ENCODE data around the gene IRF1. TPM values are rescaled to one million over a fixed set of nuclear protein-coding genes. Genes with fewer than 3 reads are reported as not detected.

IRF1 gene
- total RNA-seq, 1 experiment from 2014 or later = 5.7 TPM

DNA sequence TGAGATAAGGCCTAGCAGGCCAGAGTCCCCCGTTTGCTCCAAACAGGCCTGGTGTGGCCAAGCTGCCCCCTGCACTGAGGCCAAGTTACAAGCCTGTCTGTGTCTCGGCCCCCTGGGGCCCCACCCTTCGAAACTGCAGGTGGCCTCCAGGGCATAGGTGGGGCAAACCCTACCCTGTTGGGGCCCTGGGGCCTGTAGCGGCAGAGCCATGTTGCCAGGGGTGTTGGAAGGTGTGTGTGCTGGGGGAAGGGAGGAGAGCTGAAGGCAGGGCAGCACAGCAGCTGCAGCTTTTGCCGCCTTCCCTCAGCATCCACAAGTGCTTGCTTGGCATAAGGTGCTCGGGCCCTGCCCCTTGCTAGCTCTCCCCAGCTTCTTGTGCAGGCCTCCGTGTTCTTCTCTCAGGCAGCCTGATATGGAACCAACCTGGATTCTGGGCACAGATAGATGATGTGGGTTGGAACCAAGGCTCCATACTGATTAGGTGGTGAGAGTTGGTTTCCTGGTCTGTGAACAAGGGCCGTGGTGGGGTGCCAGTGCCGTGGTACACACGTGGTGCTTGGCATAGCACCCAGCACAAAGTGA is 12.7 kb downstream of the IRF1 start:
- DNase-seq (ENCODE audit: low spot score) = no peak
- POLR2A ChIA-PET (ENCODE audit: low non-redundant PET) = no interaction called here
- Histone ChIP-seq H3K27ac (ENCODE audit: low read depth, low read length, poor library complexity, severe bottlenecking) (no peak overlapping the region), H3K36me3 (ENCODE audit: insufficient read depth, low read length, poor library complexity, severe bottlenecking) (no peaks in the 10 kb centered on the region), H3K27me3 (replicated peaks; ENCODE audit: insufficient read depth, low read depth, low read length, poor library complexity) (no peaks in the 10 kb centered on the region), H3K4me3 (ENCODE audit: low read depth, low read length, poor library complexity, severe bottlenecking) (no peak overlapping the region), H3K9me3 (ENCODE audit: low read depth, low read length, poor library complexity, severe bottlenecking) (no peaks in the 10 kb centered on the region), H3K4me1 (ENCODE audit: insufficient read depth, low read length, poor library complexity, severe bottlenecking) (no peaks in the 10 kb centered on the region)
- BruUV-seq (replicated peaks) = no TSS peak
- CTCF ChIA-PET = no interaction called here
- intact Hi-C loops (cut with micrococcal nuclease; ENCODE audit: unreplicated experiment) = no loop called here
- TF ChIP-seq, protein P1, sequence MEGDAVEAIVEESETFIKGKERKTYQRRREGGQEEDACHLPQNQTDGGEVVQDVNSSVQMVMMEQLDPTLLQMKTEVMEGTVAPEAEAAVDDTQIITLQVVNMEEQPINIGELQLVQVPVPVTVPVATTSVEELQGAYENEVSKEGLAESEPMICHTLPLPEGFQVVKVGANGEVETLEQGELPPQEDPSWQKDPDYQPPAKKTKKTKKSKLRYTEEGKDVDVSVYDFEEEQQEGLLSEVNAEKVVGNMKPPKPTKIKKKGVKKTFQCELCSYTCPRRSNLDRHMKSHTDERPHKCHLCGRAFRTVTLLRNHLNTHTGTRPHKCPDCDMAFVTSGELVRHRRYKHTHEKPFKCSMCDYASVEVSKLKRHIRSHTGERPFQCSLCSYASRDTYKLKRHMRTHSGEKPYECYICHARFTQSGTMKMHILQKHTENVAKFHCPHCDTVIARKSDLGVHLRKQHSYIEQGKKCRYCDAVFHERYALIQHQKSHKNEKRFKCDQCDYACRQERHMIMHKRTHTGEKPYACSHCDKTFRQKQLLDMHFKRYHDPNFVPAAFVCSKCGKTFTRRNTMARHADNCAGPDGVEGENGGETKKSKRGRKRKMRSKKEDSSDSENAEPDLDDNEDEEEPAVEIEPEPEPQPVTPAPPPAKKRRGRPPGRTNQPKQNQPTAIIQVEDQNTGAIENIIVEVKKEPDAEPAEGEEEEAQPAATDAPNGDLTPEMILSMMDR (conservative IDR thresholded peaks at IDR 0.05; ENCODE audit: low read depth, low read length) = no peak
- no peak for TF ChIP-seq EZH2 (IDR thresholded peaks at IDR 0.05; ENCODE audit: borderline replicate concordance, low read depth, low read length, poor library complexity, severe bottlenecking)

DNA sequence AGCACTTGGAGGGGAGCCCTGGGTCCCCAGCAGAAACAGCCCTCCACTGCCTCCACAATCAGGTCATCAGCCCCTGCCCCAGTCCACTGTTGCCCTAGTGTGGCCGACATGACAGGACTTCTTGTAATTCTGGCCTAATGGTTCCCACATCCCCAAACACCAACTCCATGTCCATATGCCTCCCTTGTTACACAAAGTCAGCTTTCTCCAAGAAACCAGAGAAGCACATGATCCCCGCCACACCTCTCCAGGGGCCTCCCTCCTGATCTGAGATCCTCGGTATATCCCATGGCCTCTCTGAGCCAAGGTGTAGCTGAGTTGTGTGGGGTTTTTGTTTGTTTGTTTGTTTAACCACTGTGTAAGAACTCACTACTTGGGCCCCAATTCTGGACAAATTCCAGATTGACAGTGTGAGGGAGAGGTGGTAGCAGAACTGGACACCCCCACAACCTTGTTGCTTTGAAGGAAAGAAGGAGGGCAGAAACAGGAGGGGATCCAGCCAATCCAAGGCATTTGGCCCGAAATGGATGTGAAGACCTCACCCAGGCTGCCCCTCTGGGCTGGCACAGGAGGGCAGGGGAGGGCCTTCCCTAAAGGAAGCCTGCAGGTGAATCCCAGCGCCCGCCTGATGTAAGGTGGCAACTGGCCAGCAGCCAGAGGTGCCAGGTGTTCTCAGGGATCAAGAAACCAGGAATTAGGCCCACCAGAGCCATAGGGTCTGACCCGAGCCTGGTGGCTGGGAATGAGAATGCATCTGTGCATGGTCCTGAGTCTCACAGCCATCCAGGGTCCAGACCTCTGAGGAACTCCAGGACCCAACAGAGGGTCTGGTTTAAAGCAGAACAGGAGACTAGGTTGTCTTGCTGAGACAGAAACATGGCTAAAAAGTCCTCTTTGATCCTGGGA is 13.4 kb downstream of the IRF1 start:
- TF ChIP-seq, protein P1 (conservative IDR thresholded peaks at IDR 0.05; ENCODE audit: low read depth, low read length) = no peak
- no peak for TF ChIP-seq EZH2 (IDR thresholded peaks at IDR 0.05; ENCODE audit: borderline replicate concordance, low read depth, low read length, poor library complexity, severe bottlenecking)
- H3K27me3 ChIP-seq (replicated peaks; ENCODE audit: insufficient read depth, low read depth, low read length, poor library complexity) = no peaks in the 10 kb centered on the region
- no peaks in the 10 kb centered on the region for H3K9me3 ChIP-seq (ENCODE audit: low read depth, low read length, poor library complexity, severe bottlenecking)
- DNase-seq (ENCODE audit: low spot score) = no peak
- ChIA-PET POLR2A (ENCODE audit: low non-redundant PET) (no interaction called here), CTCF (no interaction called here)
- no peak overlapping the region for H3K4me3 ChIP-seq (ENCODE audit: low read depth, low read length, poor library complexity, severe bottlenecking)
- no peaks in the 10 kb centered on the region for H3K4me1 ChIP-seq (ENCODE audit: insufficient read depth, low read length, poor library complexity, severe bottlenecking)
- intact Hi-C loops (cut with micrococcal nuclease; ENCODE audit: unreplicated experiment) = no loop called here
- no peaks in the 10 kb centered on the region for H3K36me3 ChIP-seq (ENCODE audit: insufficient read depth, low read length, poor library complexity, severe bottlenecking)
- no peak overlapping the region for H3K27ac ChIP-seq (ENCODE audit: low read depth, low read length, poor library complexity, severe bottlenecking)
- BruUV-seq (replicated peaks) = no TSS peak

DNA sequence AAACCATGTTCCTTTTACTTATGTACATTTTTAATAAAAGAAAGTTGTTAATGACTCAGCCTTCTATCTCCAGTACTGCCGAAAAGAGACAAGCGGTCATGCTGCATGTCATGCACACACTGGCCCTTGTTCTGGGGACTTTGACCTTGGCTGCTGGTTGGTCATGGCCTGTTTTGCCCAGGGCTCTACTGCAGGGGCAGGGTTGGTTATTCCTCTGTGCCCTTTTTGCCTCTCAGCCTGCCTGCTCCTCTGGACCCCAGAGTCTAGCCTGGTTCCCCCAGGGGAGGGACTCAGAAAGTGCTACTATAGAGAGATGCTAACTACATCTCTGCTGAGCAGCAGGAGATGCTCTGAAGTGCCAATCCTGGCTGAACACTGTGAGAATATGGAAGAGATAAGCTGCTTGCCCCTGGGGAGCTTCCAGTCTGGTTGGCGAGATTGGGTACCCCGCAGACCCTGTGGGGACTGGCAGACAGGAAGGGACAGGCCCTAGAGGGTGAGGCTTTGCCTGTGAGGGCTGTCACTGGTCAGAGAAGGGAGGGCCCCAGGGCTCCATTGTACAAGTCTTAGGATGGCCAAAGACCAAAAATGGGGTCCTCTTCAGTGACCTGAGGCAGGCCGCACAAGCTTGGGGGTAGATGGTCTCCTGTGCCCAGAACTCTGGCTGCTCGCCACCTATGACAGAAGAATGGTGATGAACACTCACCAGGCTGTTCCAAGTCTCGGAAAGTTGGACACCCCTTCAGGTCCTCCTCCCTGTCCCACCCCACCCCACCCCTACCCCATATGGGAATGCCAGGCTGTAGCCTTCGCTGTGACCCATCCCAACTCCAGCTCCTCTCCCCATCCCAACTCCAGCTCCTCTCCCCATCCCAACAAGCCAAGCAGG is 14.3 kb downstream of the IRF1 start:
- Histone ChIP-seq H3K9me3 (ENCODE audit: low read depth, low read length, poor library complexity, severe bottlenecking) (no peaks in the 10 kb centered on the region), H3K36me3 (ENCODE audit: insufficient read depth, low read length, poor library complexity, severe bottlenecking) (no peaks in the 10 kb centered on the region), H3K4me1 (ENCODE audit: insufficient read depth, low read length, poor library complexity, severe bottlenecking) (no peaks in the 10 kb centered on the region), H3K4me3 (ENCODE audit: low read depth, low read length, poor library complexity, severe bottlenecking) (no peak overlapping the region), H3K27ac (ENCODE audit: low read depth, low read length, poor library complexity, severe bottlenecking) (no peak overlapping the region), H3K27me3 (replicated peaks; ENCODE audit: insufficient read depth, low read depth, low read length, poor library complexity) (no peaks in the 10 kb centered on the region)
- no peak for TF ChIP-seq EZH2 (IDR thresholded peaks at IDR 0.05; ENCODE audit: borderline replicate concordance, low read depth, low read length, poor library complexity, severe bottlenecking)
- TF ChIP-seq, protein P1 (conservative IDR thresholded peaks at IDR 0.05; ENCODE audit: low read depth, low read length) = no peak
- BruUV-seq (replicated peaks) = no TSS peak
- DNase-seq (ENCODE audit: low spot score) = no peak
- intact Hi-C loops (cut with micrococcal nuclease; ENCODE audit: unreplicated experiment) = no loop called here
- ChIA-PET POLR2A (ENCODE audit: low non-redundant PET) (no interaction called here), CTCF (no interaction called here)

Data from A673 (cell line).